ENCODE results near the gene CD55. TPM values are rescaled to one million over a fixed set of nuclear protein-coding genes. Genes with fewer than 3 reads are reported as not detected.
A peak's percentile ranks its signal among the peaks of the same experiment; 100 is the strongest.

The CD55 gene
- total RNA-seq (ENCODE audit: unreplicated experiment): 25.5 TPM
- long read RNA-seq, transcript CD55-204 (10 exons, 2,892 nt): major isoform, 10 of 19 reads
- long read RNA-seq, partial matches to known transcripts: 0 of 19 reads
- long read RNA-seq, other reads (novel, unspliced or antisense): 7 of 19 reads

- Mint-ChIP-seq H3K4me1 (ENCODE audit: low read depth, unreplicated experiment) (no peaks in the 10 kb centered on the region), H3K27ac (ENCODE audit: unreplicated experiment) (peak within 1 kb of the TSS; percentile 99), H3K27me3 (ENCODE audit: unreplicated experiment) (no peaks in the 10 kb centered on the region), H3K9me3 (ENCODE audit: unreplicated experiment) (peaks cover 4% of the 10 kb centered on the region), H3K4me3 (ENCODE audit: unreplicated experiment) (peak within 1 kb of the TSS; percentile 98), H3K36me3 (ENCODE audit: unreplicated experiment) (no peaks in the 10 kb centered on the region)
- peak; percentile 89 for DNase-seq
- TF ChIP-seq CTCF (IDR thresholded peaks at IDR 0.05; ENCODE audit: partially characterized antibody, unreplicated experiment): no peak
Measured at GRCh38 chr1:207321079-207321789, at the start of gene CD55. CD55 (plus strand) TSS chr1:207321678; CDS start chr1:207321766, 88 bp downstream.

- no peak for TF ChIP-seq CTCF (IDR thresholded peaks at IDR 0.05; ENCODE audit: partially characterized antibody, unreplicated experiment)
- H3K9me3 Mint-ChIP-seq (ENCODE audit: unreplicated experiment): no peaks in the 10 kb centered on the region
- H3K4me3 Mint-ChIP-seq (ENCODE audit: unreplicated experiment): no peak overlapping the region
- no peaks in the 10 kb centered on the region for H3K4me1 Mint-ChIP-seq (ENCODE audit: low read depth, unreplicated experiment)
- H3K27ac Mint-ChIP-seq (ENCODE audit: unreplicated experiment): no peak overlapping the region
- DNase-seq: no peak
- H3K36me3 Mint-ChIP-seq (ENCODE audit: unreplicated experiment): no peaks in the 10 kb centered on the region
- H3K27me3 Mint-ChIP-seq (ENCODE audit: unreplicated experiment): peaks cover 2% of the 10 kb centered on the region
Measured at GRCh38 chr1:207274882-207275281, 46.6 kb upstream of the CD55 start.

- Mint-ChIP-seq H3K4me3 (ENCODE audit: unreplicated experiment) (no peak overlapping the region), H3K36me3 (ENCODE audit: unreplicated experiment) (no peaks in the 10 kb centered on the region), H3K27me3 (ENCODE audit: unreplicated experiment) (peaks cover 2% of the 10 kb centered on the region), H3K4me1 (ENCODE audit: low read depth, unreplicated experiment) (no peaks in the 10 kb centered on the region), H3K27ac (ENCODE audit: unreplicated experiment) (no peak overlapping the region), H3K9me3 (ENCODE audit: unreplicated experiment) (no peaks in the 10 kb centered on the region)
- no peak for TF ChIP-seq CTCF (IDR thresholded peaks at IDR 0.05; ENCODE audit: partially characterized antibody, unreplicated experiment)
- DNase-seq: no peak
Measured at GRCh38 chr1:207276465-207276864, 45.0 kb upstream of the CD55 start.

- H3K9me3 Mint-ChIP-seq (ENCODE audit: unreplicated experiment): no peaks in the 10 kb centered on the region
- no peak for TF ChIP-seq CTCF (IDR thresholded peaks at IDR 0.05; ENCODE audit: partially characterized antibody, unreplicated experiment)
- H3K36me3 Mint-ChIP-seq (ENCODE audit: unreplicated experiment): no peaks in the 10 kb centered on the region
- no peak for DNase-seq
- no peaks in the 10 kb centered on the region for H3K4me1 Mint-ChIP-seq (ENCODE audit: low read depth, unreplicated experiment)
- H3K27me3 Mint-ChIP-seq (ENCODE audit: unreplicated experiment): peaks cover 2% of the 10 kb centered on the region
- H3K27ac Mint-ChIP-seq (ENCODE audit: unreplicated experiment): no peak overlapping the region
- H3K4me3 Mint-ChIP-seq (ENCODE audit: unreplicated experiment): no peak overlapping the region
Measured at GRCh38 chr1:207277241-207277640, 44.2 kb upstream of the CD55 start.

- no peak for TF ChIP-seq CTCF (IDR thresholded peaks at IDR 0.05; ENCODE audit: partially characterized antibody, unreplicated experiment)
- DNase-seq: no peak
- Mint-ChIP-seq H3K36me3 (ENCODE audit: unreplicated experiment) (no peaks in the 10 kb centered on the region), H3K27ac (ENCODE audit: unreplicated experiment) (no peak overlapping the region), H3K9me3 (ENCODE audit: unreplicated experiment) (peaks cover 1% of the 10 kb centered on the region), H3K27me3 (ENCODE audit: unreplicated experiment) (peaks cover 2% of the 10 kb centered on the region), H3K4me1 (ENCODE audit: low read depth, unreplicated experiment) (no peaks in the 10 kb centered on the region), H3K4me3 (ENCODE audit: unreplicated experiment) (no peak overlapping the region)
Measured at GRCh38 chr1:207279652-207280051, 41.8 kb upstream of the CD55 start.
